Measurements from ENCODE around the gene THEM5.

The THEM5 gene

DNA sequence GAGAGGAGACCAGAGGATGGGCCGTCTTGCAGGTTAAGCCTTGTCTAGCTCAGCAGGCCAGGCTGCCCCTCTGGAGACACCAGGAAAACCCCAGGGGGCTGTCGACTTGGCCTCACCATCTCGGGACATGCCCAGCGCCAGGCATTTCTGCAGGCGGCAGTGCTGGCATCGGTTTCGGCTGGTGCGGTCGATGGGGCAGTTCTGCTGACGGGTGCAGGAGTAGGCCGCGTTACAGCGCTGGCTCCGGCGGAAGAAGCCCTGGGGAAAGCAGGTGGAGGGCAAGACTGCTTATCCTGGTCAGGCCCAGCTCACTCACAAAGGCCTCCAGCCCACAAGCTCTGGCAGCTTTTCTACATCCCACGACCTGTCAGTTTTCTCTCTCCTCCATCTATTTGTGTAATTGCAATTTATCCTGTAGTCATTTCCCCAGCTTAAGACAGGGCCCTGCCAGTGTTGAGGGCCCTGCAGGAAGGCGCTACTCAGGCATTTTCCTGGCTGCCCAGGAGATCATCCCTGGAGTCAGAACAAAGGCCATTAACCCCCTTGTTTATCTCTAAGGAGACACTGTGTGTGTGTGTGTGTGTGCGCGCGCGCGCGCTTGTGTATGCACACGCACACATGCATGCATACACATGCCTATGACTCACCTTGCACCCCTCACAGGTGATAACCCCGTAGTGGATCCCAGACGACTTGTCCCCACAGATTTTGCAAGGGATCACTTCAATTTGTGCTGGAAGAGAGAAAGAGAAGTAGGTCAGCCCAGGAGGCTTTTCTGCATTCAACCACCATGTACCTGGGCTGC, 36.8 kb downstream of the THEM5 start:
- DNase-seq: no peak

GRCh38 chr1:151815716-151816327, 37.7 kb downstream of the THEM5 start:
- DNase-seq: no peak

DNA sequence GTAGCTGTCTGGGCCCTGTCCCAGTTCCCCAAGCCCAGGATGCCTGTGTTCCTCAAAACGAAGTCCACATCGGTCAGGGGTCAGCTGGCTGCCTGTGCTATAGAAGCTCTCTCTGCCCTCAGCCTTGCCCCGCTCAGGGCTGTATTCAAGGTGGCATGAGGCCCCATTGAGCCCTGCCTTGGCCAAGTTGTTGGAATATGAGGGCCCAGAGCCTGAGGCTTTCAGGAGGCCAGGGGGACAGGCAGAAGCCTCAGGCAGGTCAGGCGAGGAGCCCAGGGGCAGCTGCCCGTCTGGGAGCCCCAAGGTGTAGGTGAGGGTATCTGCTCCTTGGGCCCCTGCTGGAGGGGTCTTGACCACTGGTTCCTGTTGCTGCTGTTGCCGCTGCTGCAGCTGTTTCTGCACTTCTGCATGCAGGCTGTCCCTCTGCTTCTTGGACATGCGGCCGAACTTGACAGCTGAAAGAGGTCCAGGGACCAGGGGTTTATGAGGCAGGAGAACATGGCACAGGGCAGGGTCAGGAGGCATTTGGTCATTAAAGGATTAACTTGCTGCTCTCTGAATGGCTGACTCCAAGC, 38.5 kb downstream of the THEM5 start:
- DNase-seq: no peak

GRCh38 chr1:151814426-151814825, 39.1 kb downstream of the THEM5 start:
- peak; percentile 12 for DNase-seq

GRCh38 chr1:151813271-151813977, 40.1 kb downstream of the THEM5 start:
- no peak for DNase-seq

DNA sequence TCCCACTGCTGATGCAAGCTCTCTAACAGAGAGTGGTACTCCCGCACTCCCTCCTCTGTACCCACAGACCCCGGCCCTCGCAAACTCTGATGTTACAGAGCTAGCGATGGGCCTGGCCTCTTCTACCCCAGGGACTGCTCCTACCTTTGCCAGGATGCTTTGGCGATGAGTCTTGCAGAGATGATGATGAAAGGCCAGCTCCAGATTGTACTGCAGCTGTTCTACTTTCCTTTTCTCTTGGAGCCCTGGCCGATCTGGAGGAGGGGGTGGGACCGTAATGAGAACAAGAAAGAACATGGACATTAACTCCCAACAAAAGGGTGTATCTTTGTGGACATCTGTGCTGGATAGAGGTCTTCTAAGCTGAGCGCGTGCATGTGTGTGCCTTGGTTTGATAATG, 42.3 kb downstream of the THEM5 start:
- no peak for DNase-seq

DNA sequence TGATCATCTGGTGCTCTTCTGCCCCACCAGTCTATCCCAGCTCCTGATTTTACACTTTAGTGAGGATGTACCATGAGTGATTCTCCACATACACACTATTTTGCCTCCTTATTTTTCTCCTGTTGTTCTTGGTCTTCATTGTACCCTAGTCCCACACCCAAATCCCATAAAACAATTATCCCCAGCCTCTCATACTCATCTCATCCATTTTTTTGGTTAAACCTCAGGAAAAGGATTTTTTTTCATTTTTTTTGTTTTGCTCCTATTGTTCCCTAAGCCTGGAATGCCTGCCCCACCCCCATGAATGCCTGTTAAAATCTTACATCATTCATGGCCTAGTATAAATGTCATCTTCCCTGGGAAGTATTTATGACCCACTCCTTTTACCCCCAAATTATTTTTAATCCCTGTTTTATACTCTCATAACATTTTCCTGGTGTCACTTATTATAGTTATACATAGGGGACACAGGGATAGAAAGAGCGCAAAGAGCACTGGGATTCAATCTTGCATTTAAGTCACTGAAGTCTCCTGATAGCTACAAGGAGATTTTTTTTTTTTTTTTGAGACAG, 43.4 kb downstream of the THEM5 start:
- DNase-seq: no peak

- no peak for DNase-seq
Observed at GRCh38 chr1:151809290-151809984, 44.1 kb downstream of the THEM5 start.

- no peak for DNase-seq
Observed at GRCh38 chr1:151807766-151808165, 45.7 kb downstream of the THEM5 start.

DNA sequence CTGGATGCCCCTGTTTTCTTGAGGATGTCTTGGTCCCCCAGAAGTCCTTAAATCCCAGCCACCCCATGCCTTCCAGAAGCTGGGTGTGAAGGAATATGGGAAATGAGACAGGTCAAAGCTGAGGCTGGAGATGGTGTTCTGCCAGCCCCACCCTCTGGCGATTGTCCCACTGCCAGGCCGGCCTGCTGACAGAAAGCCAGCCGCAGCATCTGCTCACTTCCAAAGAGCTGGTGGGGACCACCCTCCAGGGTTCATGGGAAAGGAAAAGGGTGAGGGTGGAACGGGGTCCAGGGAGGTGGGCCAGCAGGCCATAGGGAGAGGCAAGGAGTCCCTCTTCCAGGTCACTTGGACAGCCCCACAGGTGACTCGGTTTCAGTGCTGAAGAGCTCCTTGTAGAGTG, 46.4 kb downstream of the THEM5 start:
- no peak for DNase-seq

DNA sequence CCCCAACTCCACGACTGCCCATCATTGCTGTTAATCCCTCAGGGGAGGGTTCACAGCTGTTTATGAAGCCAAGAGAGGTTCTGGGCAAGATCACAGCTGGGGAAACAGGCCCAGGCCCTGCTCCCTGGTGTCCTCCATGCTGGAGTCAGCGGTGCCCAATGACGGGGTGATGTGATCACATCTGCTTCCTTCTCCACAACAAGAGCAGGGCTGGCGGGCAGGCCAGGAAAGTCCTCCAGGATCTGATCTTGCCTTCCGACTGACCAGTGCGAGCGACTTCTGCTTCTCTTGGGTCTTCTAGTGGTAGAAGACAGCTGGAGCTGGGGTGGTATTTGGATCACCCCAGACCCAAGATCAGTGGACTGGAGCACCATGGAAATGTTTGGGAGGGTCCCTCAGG, 47.3 kb downstream of the THEM5 start:
- DNase-seq: no peak

DNA sequence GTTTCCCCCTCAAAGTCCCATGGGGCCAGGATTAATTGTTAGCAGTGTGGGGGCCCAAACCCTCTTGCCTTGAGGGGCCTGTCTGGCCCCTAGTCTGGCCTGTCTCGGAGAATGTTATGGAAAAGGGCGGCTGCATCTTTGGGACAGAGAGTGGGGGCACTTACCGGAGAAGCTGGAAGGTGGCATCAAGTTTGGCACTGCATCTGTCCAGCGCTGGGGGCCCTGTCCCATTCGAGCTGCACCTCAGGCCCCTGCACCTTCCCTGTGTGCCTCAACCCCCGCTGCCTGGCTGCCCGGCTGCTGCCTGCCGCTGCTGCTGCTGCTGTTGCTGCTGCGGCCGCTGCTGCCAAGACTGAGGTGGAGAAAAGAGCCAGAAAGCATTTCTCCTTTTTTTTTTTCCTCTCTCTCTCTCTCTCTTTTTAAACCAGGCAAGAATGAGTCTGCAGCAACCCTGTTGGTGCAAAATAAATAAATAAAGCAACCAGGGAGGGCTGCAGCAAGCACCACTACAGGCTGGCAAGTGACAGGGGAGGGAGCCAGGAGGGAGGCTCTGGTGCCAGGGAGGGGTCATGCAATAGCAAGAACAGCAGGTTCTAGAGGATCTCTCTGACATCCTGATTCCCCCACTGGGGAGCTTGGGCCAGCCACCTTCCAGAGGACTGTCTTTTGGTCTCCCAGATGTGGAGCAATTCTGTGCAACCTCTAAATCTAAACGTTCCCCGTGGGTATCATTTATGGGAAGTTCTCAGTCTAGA, 48.3 kb downstream of the THEM5 start, which contains the start of gene LINGO4:
Gene LINGO4 (minus strand): TSS at position 354 of the 755 bp plus-strand sequence. CDS start 2,715 bp downstream, outside the sequence.
- no peak for DNase-seq

- DNase-seq: no peak
Observed at GRCh38 chr1:151803915-151804314, 49.6 kb downstream of the THEM5 start.

- DNase-seq: no peak
Observed at GRCh38 chr1:151803164-151803563, 50.3 kb downstream of the THEM5 start.

DNA sequence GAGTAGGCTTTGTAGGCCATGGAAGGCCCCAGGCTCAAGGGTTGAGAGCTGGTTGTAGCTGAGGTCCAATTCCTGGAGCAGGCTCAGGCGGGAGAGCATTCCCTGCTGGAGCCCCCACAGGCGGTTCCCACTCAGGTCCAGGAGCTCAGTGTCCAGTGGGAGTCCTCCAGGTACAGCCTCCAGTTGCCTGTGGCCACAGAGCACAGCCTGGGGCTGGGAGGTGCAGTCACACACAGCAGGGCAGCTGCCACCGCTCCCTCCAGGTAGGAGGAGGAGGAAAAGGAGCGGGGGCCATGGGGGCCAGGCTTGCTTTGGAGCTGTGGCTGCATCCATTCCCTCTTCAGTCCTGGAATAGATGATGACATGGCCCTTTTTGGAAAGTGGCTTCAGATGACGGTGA, 51.1 kb downstream of the THEM5 start:
- DNase-seq: no peak

DNA sequence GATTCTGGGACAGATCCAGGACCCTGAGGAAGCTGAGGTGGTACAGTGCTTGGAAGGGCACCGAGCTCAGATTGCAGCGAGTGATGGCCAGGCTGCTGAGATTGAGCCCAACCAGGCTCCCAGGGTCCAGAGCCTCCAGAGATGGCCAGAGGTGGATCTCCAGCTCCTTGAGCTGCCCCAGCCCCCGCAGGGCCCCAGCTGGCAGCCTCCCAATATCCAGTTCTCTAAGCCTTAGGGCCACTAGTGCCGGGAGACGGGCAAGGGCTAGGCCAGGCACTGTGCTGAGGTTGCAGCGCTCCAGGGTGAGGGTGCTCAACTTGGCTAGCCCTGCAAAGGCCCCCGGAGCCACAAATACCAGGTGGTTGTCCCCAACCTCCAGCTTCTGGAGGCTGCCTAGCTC, 51.7 kb downstream of the THEM5 start:
- DNase-seq: no peak

DNA sequence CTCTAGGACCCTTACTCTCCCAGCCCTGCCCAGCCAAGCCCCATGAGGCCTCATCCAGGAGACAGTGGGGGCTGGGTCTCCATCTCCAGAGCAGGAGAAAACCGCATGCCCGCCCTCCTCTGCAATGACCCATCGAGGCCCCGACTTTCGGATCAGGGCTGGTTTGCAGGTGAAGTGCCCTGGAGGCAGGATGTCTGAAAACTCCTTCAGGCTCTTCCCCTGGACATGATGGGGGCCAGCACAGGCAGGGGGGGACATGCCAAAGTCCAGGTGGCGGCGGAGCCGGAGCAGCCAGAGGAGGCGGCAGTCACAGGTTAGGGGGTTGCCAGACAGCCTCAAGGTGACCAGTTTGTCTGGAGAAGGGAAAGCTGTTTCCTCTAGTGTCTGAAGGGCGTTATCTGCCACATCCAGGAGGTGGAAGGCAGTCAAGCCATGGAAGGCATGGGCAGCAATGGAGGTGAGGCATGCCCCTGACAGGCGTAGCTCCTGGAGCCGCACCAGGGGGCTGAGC, 52.1 kb downstream of the THEM5 start:
- DNase-seq: no peak

GRCh38 chr1:151800830-151801229, 52.7 kb downstream of the THEM5 start:
- no peak for DNase-seq

- DNase-seq: no peak
Observed at GRCh38 chr1:151799179-151800022, 54.1 kb downstream of the THEM5 start.

GRCh38 chr1:151798571-151798970, 54.9 kb downstream of the THEM5 start:
- no peak for DNase-seq

Measured in DMS53 (cell line).